ENCODE results near the gene CHST6.
"Not testable (repeated sequence)": the region's sequence is repeated elsewhere in the genome, so short reads cannot be mapped to it uniquely, and the experiment has no call there.

Gene CHST6

DNA sequence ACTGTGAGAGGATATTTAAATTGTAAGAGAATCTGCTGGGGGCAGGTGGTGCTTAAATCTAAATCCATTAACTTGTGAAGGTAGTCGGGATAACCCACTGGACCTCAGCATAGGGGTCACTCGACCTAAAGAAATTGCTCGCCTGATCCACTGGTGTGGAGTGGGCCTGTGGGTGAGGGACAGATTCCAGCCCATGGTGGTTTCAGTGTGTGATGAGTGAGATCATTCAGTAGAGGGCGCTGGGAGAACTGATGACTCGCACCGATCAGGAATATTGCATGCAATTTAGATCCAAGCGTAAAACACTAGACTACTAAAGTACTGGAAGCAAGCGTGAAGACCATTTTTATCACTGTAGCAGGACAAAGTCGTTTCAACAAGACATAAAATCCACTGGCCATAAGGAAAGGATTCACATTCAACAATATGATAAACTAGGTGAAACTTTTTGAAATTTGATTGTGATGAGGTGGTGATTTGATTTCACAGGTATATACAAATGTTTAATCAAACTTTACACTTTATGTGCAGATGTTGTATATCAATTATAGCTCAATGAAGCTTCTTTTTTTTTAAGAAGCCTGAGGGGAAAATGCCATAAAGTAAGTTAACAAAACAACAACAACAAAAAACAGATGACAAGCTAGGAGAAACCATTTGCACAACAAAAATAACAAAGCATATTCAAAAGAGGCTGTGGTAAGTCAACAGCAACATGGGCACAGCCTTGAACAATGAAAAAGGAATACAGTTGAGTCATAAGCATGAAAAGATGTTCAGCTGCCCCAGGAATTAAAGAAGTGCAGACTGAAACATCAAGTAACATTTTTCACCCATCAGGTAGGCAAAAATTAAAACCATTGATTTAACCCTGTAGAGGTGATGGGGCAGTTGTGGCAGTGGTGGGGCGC lies 23.3 kb downstream of the CHST6 start:
- Histone ChIP-seq H3K4me1 (ENCODE audit: control insufficient read depth, insufficient read depth, low read length) (no peaks in the 10 kb centered on the region), H3K27me3 (ENCODE audit: control insufficient read depth, insufficient read depth, low read length) (no peaks in the 10 kb centered on the region), H3K36me3 (ENCODE audit: insufficient read depth, low read length) (no peaks in the 10 kb centered on the region), H3K4me3 (ENCODE audit: low read length) (no peak overlapping the region), H3K9me3 (replicated peaks; ENCODE audit: low read length) (no peaks in the 10 kb centered on the region), H3K4me2 (ENCODE audit: low read length) (no peak overlapping the region), H3K9ac (ENCODE audit: low read depth, low read length) (no peak overlapping the region)

DNA sequence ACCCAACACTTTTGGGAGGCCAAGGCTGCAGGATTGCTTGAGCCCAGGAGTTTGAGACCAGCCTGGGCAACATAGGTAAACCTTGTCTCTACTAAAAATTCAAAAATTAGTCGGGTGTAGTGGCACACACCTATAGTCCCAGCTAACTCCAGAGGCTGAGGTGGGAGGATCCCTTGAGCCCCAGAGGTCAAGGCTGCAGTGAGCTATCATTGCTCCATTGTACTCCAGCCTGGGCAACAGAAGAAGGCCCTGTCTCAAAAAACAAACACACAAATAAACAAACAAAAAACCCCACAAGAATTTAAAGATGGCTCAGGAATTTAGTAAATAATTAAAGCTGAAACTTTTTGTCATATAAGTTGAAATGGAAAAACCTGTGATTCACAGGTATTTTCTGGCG lies 28.5 kb downstream of the CHST6 start:
- Histone ChIP-seq H3K4me2 (ENCODE audit: low read length) (no peak overlapping the region), H3K27me3 (ENCODE audit: control insufficient read depth, insufficient read depth, low read length) (no peaks in the 10 kb centered on the region), H3K36me3 (ENCODE audit: insufficient read depth, low read length) (no peaks in the 10 kb centered on the region), H3K9me3 (replicated peaks; ENCODE audit: low read length) (no peaks in the 10 kb centered on the region), H3K4me1 (ENCODE audit: control insufficient read depth, insufficient read depth, low read length) (peaks cover 11% of the 10 kb centered on the region), H3K9ac (ENCODE audit: low read depth, low read length) (no peak overlapping the region), H3K4me3 (ENCODE audit: low read length) (no peak overlapping the region)

DNA sequence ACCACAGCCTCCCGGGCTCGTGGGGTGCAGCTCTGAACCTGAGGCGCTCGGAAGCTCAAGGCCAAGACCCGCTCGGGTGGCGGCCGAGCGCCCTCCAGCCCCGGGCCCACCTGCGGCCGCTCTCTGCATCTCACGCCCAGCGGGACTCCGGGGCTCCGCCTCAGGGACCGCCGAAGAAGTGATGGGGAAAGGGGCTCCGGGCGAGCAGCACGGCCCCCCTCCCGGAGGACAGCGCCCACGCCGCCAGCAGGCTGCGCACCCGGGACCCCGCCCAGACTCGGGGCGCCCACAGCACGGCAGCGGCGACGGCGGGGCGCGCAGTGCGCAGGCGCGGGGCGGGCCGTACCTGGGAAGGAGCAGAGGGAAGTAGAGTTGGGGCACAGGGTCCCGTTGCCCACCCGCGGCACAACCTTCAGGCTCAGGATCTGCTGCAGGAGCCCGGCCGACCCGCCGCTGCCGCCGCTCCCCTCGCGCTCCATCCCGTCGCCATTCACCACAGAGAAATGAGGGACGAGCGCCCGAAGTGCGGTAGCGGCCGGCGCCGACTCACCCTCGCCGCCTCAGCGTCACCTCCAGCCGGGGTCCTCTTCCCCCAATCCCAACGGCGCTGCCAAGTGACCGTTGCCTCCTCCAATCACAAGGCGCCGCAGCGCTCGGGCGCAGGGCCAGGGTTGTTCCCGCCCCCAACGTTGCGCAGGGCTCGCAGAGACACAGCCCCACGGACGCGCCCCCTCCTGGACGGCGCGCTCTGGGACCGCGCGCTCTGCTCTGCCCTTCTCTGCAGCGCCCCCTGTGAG lies 30.9 kb downstream of the CHST6 start, which contains the start of gene TMEM170A:
Gene TMEM170A (minus strand): TSS at position 568 of the 797 bp plus-strand sequence. CDS start 89 bp downstream, at position 479.
- Histone ChIP-seq H3K36me3 (ENCODE audit: insufficient read depth, low read length) (no peaks in the 10 kb centered on the region), H3K9ac (ENCODE audit: low read depth, low read length) (peak within 1 kb of the TSS; percentile 89), H3K4me1 (ENCODE audit: control insufficient read depth, insufficient read depth, low read length) (peaks cover 14% of the 10 kb centered on the region), H3K4me2 (ENCODE audit: low read length) (peak within 1 kb of the TSS; percentile 90), H3K27me3 (ENCODE audit: control insufficient read depth, insufficient read depth, low read length) (no peaks in the 10 kb centered on the region), H3K9me3 (replicated peaks; ENCODE audit: low read length) (no peaks in the 10 kb centered on the region), H3K4me3 (ENCODE audit: low read length) (peak within 1 kb of the TSS; percentile 97)

DNA sequence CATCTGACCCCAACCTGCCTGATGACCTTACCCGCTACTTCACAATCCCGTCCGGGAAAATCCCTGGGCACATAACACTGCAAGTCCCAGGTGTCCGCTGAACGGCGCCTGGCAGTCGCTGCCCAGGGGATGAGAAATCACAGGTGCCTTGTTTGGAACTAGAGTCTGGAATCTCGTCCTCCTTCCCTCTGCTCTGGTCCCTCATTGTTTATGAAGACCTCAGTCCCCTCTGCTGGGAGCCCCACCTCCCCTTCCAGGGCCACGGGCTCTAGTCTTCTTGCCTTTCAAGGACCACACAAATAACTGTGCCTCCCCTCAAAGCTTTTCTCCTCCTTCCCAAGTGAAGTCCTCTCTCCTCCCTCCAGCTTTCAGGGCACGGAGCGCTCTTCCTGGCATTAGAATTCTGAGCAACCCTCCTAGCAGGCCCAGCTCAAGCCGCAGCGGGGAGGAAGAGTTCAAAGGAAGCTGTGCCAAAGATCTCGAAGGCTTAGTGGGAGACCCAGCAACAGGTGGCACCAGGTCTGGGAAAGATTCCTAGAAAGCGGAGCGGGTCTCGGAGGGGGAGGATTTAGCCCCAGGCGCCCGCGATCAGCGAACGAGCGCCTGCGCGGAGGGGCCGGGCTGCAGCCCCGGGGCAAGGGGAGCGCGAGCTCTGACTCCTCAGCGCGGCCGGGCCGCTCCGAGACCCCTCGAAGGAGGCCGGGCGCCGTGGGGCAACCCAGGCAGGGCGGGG lies 31.7 kb downstream of the CHST6 start:
- peaks cover 14% of the 10 kb centered on the region for H3K4me1 ChIP-seq (ENCODE audit: control insufficient read depth, insufficient read depth, low read length)
- H3K27me3 ChIP-seq (ENCODE audit: control insufficient read depth, insufficient read depth, low read length); H3K36me3 ChIP-seq (ENCODE audit: insufficient read depth, low read length); H3K9me3 ChIP-seq (replicated peaks; ENCODE audit: low read length): not testable (repeated sequence)
- peak overlapping the region; percentile 97 for H3K4me3 ChIP-seq (ENCODE audit: low read length)
- H3K4me2 ChIP-seq (ENCODE audit: low read length), result peak overlapping the region; percentile 90
- peak overlapping the region; percentile 89 for H3K9ac ChIP-seq (ENCODE audit: low read depth, low read length)

DNA sequence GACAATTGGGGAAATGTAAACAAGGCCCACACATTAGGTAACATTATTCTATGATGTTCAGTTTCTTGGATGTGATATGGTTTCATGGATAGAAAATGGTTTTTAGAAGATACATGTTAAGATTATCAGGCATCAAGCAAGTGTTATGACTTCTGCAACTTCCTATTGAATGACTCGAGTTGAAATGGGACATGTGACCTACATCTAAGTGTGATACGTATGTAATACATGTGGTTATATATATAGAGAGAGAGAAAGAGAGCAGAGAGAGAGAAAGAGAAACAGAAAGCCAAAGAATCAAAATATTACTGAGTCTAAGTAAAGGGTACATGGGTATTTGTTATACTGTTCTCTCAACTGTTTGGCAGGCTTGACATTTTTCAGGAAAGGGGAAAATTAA lies 32.4 kb downstream of the CHST6 start:
- H3K4me3 ChIP-seq (ENCODE audit: low read length), result peak overlapping the region; percentile 97
- peak overlapping the region; percentile 90 for H3K4me2 ChIP-seq (ENCODE audit: low read length)
- no peaks in the 10 kb centered on the region for H3K27me3 ChIP-seq (ENCODE audit: control insufficient read depth, insufficient read depth, low read length)
- peak overlapping the region; percentile 89 for H3K9ac ChIP-seq (ENCODE audit: low read depth, low read length)
- peaks cover 14% of the 10 kb centered on the region for H3K4me1 ChIP-seq (ENCODE audit: control insufficient read depth, insufficient read depth, low read length)
- no peaks in the 10 kb centered on the region for H3K9me3 ChIP-seq (replicated peaks; ENCODE audit: low read length)
- no peaks in the 10 kb centered on the region for H3K36me3 ChIP-seq (ENCODE audit: insufficient read depth, low read length)

DNA sequence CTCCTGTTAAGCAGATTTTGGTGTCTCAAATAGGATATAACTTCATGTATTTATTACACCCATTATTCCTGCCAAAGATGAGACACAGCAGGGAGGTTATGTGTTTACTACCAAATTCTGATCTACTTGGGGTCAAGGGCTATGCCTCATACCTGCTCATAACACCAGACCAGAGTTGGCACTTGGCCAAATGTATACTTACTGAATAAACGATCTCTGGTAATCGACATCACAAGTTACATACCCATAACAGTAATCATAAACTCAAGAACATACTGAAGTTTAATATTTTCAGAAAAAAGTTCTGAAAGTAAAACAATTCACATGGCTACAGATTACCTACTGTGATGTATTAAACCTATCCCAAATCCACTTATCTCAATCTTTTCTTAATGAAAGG lies 33.7 kb downstream of the CHST6 start:
- no peaks in the 10 kb centered on the region for H3K9me3 ChIP-seq (replicated peaks; ENCODE audit: low read length)
- H3K9ac ChIP-seq (ENCODE audit: low read depth, low read length), result no peak overlapping the region
- H3K27me3 ChIP-seq (ENCODE audit: control insufficient read depth, insufficient read depth, low read length), result no peaks in the 10 kb centered on the region
- no peak overlapping the region for H3K4me3 ChIP-seq (ENCODE audit: low read length)
- no peaks in the 10 kb centered on the region for H3K36me3 ChIP-seq (ENCODE audit: insufficient read depth, low read length)
- H3K4me1 ChIP-seq (ENCODE audit: control insufficient read depth, insufficient read depth, low read length), result peaks cover 14% of the 10 kb centered on the region
- H3K4me2 ChIP-seq (ENCODE audit: low read length), result no peak overlapping the region

DNA sequence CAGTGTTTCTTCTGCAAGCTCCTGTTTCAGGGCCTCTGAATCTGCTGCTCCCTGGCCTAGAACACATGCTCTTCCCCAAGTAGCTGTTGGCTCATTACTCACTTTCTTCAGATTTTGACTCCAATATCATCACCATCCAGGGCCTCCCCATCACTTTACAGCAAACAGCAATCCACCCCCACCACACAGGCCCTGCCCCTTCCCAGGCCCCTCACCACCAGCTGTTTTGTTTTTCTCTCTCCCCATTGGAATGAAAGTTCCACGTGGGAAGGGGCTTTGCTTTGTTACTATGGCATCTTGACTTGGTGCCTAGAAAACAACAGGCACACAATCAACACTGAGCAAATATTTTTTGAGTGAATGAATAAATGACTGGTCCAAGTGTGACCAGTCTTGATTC lies 34.8 kb downstream of the CHST6 start:
- H3K9ac ChIP-seq (ENCODE audit: low read depth, low read length), result no peak overlapping the region
- no peaks in the 10 kb centered on the region for H3K27me3 ChIP-seq (ENCODE audit: control insufficient read depth, insufficient read depth, low read length)
- H3K4me3 ChIP-seq (ENCODE audit: low read length), result no peak overlapping the region
- peaks cover 14% of the 10 kb centered on the region for H3K4me1 ChIP-seq (ENCODE audit: control insufficient read depth, insufficient read depth, low read length)
- H3K4me2 ChIP-seq (ENCODE audit: low read length), result no peak overlapping the region
- no peaks in the 10 kb centered on the region for H3K36me3 ChIP-seq (ENCODE audit: insufficient read depth, low read length)
- H3K9me3 ChIP-seq (replicated peaks; ENCODE audit: low read length), result no peaks in the 10 kb centered on the region

DNA sequence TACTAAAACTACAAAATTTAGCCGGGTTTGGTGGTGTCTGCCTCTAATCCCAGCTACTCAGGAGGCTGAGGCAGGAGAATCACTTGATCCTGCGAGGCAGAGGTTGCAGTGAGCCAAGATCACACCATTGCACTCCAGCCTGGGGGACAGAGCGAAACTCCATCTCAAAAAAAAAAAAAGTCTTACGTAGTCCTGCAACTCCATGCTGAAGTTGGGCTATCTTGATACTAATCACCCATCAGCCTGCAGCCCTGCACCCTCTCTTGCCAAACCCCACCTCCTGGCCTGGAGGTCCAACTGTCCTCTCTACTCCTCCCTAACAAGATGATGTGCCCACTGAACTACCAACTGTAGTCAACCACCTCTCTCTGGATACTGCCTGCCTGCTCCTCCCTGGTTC lies 35.5 kb downstream of the CHST6 start:
- H3K4me3 ChIP-seq (ENCODE audit: low read length), result no peak overlapping the region
- H3K9ac ChIP-seq (ENCODE audit: low read depth, low read length), result no peak overlapping the region
- peaks cover 14% of the 10 kb centered on the region for H3K4me1 ChIP-seq (ENCODE audit: control insufficient read depth, insufficient read depth, low read length)
- no peak overlapping the region for H3K4me2 ChIP-seq (ENCODE audit: low read length)
- H3K36me3 ChIP-seq (ENCODE audit: insufficient read depth, low read length), result no peaks in the 10 kb centered on the region
- H3K27me3 ChIP-seq (ENCODE audit: control insufficient read depth, insufficient read depth, low read length), result no peaks in the 10 kb centered on the region
- no peaks in the 10 kb centered on the region for H3K9me3 ChIP-seq (replicated peaks; ENCODE audit: low read length)

DNA sequence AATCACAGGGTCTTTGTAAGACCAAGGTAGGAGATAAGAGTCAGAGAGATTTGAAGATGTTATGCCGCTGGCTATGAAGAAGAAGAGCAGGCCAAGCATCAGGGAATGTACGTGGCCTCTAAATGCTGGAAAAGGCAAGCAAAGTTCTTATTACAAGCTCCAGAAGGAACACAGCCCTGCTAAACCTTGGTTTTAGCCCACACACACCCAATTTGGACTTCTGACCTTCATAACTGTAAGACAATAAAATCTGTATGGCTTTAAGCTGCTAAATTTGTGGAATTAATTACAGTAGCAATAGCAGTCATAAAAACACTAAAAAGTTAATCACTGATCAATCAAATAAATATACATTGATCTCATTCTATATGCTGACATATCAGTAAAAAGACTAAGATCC lies 36.8 kb downstream of the CHST6 start:
- no peaks in the 10 kb centered on the region for H3K36me3 ChIP-seq (ENCODE audit: insufficient read depth, low read length)
- H3K4me2 ChIP-seq (ENCODE audit: low read length), result no peak overlapping the region
- no peak overlapping the region for H3K9ac ChIP-seq (ENCODE audit: low read depth, low read length)
- H3K27me3 ChIP-seq (ENCODE audit: control insufficient read depth, insufficient read depth, low read length), result no peaks in the 10 kb centered on the region
- no peaks in the 10 kb centered on the region for H3K9me3 ChIP-seq (replicated peaks; ENCODE audit: low read length)
- peaks cover 13% of the 10 kb centered on the region for H3K4me1 ChIP-seq (ENCODE audit: control insufficient read depth, insufficient read depth, low read length)
- H3K4me3 ChIP-seq (ENCODE audit: low read length), result no peak overlapping the region

DNA sequence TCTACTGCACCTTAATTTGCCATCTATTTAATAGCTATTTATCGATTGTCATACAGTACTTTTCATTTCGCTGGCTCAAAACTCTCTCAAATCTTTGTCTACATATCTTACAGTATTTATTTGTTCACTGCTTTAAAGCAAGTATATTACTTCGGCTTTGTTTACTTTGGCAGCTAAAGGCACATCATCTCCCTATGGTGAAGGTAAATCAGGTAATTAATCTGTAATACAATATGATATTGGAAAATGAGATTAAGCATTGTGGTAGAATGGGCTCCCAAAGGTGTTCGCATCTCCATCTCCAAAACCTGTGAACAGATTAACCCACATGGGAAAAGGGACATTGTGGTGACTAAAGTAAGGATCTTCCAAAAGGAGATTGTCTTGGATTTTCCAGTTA lies 37.2 kb downstream of the CHST6 start:
- no peaks in the 10 kb centered on the region for H3K9me3 ChIP-seq (replicated peaks; ENCODE audit: low read length)
- no peaks in the 10 kb centered on the region for H3K36me3 ChIP-seq (ENCODE audit: insufficient read depth, low read length)
- no peak overlapping the region for H3K4me2 ChIP-seq (ENCODE audit: low read length)

DNA sequence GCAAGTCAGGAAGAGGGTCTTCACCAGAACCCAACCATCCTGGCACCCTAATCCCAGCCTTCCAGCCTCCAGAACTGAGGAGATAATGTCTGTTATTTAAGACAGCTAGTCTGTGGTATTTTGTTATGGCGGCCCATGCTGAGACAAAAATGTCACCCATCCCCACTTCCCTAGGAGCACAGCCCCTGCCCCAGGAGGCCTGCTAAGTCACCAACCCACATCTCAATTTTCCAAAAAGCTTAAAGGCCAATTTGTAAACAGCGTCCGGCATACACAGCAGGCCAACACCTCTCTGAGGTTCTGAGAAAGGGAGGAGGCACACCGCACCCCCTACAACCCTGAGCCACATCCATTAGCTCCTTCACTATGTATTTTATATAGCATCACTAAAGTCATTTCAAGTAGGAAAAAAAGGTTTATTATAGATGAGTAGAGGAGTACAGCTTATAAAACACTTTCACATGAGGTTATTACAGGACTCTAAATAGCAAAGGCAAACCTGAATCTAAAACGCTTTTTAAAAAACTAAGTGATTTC lies 37.7 kb downstream of the CHST6 start:
- Histone ChIP-seq H3K36me3 (ENCODE audit: insufficient read depth, low read length) (no peaks in the 10 kb centered on the region), H3K4me1 (ENCODE audit: control insufficient read depth, insufficient read depth, low read length) (peaks cover 4% of the 10 kb centered on the region), H3K9ac (ENCODE audit: low read depth, low read length) (no peak overlapping the region), H3K9me3 (replicated peaks; ENCODE audit: low read length) (no peaks in the 10 kb centered on the region), H3K27me3 (ENCODE audit: control insufficient read depth, insufficient read depth, low read length) (no peaks in the 10 kb centered on the region), H3K4me2 (ENCODE audit: low read length) (no peak overlapping the region), H3K4me3 (ENCODE audit: low read length) (no peak overlapping the region)

More for the DNA sequence above, 37.2 kb downstream of the CHST6 start:
- Histone ChIP-seq H3K4me1 (ENCODE audit: control insufficient read depth, insufficient read depth, low read length) (peaks cover 9% of the 10 kb centered on the region), H3K9ac (ENCODE audit: low read depth, low read length) (no peak overlapping the region), H3K27me3 (ENCODE audit: control insufficient read depth, insufficient read depth, low read length) (no peaks in the 10 kb centered on the region), H3K4me3 (ENCODE audit: low read length) (no peak overlapping the region)

Data from skeletal muscle satellite cell (primary cell).